Measurements from ENCODE around the gene DCK.

DNA sequence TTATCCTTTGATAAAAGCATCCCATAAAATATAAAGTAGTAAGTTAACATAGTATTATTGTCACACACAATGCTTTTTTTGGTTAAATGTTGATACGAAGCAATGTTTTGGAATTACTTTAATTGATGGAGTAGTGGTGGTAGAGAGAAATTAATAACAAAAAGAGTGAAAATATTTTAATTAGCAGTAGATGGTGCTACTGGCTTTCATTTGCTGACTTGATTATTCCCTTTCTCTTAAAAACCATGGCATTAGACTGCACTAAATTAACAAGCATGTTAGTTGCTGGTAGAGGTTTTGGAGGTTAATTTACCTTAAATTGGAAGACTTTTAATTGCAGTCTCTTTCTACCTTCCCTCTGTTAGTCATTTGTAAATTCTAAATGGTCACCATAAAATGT lies 8.9 kb upstream of the DCK start:
- TF ChIP-seq CTCF (IDR thresholded peaks at IDR 0.05) (no peak), EZH2phosphoT487 (IDR thresholded peaks at IDR 0.05) (no peak), EZH2 (IDR thresholded peaks at IDR 0.05) (no peak)
